HG02798 (cell line): Measurements from ENCODE around the gene ARPC2.
A peak's percentile ranks its signal among the peaks of the same experiment; 100 is the strongest.

Experiments
- ATAC-seq: cut with Tn5 transposase; IDR thresholded peaks from one replicate; pipeline ENCODE4 v1.9.1; 2021; ENCODE audit warnings: mild to moderate bottlenecking; ENCODE audit not compliant: unreplicated experiment, poor library complexity

The ARPC2 gene

DNA sequence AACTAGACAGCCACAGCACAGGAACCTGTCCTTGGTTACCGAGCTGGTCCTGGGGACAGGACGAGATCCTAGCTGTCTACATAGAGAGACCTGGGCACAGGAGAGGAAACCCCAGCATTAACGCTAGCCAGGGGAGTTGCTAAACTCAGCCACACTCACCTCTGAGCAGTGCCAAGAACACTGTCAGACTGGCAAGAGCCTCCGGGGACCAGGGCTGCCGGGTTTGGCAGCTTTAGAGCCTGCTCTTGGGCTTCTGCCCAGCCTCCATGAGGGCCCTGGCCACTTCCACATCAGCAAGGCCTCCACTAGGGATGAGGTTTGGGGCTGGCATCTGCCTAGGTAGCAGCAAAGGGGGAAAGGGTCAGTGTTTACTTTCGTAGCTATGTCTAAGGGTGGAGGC lies 68.6 kb downstream of the ARPC2 start:
- ATAC-seq, result no peak

DNA sequence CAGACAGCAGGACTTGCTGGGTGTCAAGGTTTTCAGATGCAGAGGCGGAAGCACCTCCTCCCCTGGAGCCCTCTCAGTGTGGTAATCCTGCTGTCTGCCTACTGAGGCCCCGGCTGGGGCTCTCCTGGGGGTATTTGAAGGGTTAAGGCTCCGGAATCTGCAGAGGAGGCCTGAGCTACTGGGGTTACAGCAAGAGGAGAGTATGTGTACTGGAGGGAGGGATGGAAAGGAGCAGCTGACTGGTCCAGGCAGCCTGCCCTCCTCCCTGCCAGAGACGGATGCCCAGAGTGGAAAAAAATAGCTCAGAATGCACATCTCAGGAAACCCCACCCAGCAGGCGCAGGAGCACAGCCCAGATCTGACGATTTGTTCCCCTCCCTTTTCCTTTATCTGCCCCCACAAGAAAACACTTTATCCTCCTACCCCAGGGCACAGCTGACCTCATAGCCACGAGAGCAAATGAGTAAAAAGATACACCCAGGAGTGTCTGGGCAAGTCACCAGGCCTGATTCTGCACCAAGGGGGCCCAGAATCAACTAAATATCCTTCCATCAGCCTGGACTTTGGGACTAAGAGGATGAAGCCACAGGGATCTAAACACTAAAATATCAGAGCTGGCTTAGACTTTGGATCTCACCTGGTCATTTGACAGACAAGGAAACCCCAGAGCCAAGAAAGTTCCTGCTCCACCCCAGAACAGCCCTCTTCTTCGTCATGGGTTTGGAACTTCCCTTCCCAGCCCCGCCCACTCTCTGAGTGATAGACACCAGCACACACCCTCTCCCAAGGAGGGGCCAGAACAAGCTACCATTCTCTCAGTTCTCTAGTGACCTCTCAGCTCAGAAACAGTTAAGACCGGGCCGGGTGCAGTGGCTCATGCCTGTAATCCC lies 69.8 kb downstream of the ARPC2 start:
- ATAC-seq, result peak; percentile 66

DNA sequence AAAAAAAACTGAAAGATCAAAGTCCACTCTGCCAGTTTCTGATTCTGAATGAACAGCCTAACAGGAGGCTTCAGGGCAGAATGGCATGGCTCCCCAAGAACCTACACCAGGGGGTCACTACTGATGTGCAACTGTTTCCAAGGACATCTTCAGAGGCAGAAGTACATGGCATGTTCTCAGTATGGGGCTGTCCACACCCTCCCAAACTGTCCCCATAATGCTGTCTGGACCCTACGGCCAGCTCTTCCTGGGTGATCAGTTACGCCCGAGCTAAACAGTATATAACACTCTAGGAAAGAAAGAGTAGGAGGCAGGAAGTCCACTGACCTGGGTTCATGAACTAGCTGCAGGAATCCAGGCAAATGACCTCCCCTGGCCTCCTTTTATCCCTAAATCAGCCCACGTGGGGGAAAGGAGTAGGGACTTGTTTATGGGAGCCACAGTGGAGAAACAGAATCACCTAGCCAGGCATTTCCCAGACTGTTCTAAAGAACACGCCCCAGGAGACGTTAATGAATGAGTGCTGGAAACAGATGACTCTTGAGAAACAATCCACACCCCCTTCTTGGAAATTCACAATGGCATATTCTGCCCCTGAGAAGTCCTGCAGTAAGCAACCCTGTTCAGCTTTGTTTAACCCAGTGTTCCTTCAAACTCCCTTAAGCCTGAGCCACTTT lies 72.8 kb downstream of the ARPC2 start:
- ATAC-seq, result no peak

DNA sequence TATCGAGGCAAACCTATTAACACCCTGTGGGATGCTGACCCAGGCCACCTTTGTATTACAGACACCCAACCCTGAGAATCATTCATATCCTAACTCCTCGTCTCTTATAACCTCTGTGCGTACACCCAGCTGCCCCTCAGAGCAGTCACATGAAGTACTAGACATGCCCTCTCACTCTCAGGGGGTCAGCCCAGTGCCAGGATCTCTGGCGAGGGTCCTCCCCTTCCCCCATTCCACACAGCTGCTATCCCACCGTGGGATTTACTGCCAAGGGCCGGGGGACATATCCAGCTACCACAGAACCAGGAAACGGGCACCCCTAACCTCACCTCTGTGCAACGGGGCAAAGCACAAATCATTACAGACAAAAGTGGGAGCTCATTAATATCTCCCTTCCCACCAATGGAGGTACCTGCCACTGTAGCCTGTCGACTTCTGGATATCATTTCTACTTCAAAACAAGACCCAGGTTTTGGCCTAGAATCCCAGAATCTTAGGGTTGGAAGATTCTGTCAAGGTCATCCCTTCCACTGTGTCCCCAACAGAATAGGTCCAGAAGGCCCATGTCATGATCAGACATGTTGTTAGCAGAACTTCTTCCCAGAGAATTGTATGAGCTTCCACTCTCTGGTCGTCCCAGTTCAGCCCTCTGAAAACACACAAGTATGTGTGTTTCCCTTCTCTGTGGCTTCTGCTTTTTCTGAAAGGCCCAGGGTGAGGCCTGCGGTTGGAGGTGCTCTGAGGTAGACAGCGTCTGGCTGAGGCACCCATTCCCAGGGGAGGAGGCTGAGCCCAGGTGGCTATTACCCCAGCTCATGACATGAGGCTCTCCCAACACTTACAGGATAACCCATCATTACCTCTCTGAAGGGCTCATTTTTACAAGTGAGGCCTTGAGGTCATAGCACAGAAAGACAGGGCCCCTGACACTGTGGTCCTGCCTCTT lies 73.6 kb downstream of the ARPC2 start:
- ATAC-seq, result peak; percentile 61

DNA sequence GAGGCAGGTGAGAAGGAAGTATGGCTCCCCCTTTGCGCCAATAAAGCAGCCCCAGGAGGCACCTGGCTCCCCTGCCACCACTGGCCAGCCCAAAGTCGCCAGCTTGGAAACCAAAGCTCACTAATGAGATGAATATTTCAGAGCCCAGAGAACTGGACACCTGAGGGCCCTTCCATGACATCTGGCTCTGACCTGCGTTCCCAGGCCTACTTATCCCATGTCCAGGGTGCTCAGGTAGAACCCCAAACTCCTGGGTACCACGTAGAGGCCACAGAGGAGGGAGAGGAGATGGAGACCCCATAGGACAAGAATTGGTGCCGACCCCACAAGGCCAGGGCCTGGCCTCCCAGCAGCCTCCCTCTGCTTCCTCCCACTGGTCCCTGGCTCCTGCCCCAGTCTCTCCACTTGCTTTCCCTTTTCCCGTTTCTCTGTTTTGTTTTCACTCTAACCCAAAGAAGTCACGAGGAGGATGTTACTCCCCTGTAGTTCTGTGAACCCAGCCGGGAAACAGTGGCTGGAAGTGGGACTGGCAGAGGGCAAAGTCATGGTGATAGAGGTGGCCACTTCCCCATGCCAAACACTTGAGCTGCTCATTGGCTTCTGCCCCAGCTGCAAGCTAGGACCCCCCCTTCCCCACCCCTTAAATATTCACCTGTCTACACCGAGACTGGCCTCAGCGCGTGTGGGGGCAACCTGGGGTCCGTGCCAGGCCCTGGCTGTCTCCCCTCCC lies 74.5 kb downstream of the ARPC2 start:
- no peak for ATAC-seq

DNA sequence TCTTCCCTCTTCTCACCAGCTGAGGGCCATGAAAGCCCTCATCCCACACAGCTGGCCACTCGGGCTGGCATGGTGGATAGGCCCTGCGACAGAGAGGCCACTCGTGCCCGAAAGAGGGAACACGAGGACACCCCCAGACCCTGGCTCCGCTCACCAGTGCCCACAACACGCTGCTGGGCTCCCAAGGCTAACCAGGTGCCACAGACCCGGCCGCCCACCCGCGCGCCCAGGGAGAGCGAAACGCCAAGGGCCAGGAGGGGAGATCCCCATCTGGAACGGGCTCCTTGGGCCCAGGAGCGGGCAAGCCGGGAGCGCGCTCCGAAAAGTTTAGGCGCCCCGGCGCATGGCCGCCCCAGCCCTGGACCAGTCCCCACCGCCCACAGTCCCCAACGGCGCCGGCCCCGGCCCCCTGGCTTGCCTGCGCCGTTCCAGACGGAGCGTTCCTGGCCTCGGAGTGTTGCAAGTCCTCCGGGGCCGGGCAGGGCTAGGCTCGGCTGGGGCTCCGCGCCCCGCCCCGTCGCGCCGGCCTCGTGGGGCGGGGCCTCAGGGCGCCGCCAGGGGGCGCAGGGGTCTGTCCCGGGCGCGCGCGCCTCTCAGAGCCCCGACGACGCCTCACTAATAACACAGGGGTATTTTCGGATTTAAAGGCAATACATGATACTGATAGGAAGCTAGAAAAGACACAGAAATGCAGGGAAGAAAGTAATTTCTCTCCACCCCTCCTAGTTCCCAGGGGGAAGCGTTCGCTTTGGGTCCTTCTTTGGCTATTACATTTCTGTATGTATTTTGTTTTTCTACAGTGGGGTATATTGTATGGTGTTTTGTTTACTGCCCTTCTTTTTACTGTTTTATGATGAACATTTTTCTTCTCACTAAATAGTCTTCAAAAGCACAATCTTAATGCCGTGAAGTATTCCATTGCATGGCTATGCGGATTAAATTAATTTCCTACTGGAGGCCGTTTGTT lies 75.3 kb downstream of the ARPC2 start, which contains the start of gene TMBIM1:
TSS of gene TMBIM1 (minus strand) at position 456 of the 967 bp plus-strand sequence. CDS start 10,362 bp downstream, outside the sequence.
- peak; percentile 80 for ATAC-seq

DNA sequence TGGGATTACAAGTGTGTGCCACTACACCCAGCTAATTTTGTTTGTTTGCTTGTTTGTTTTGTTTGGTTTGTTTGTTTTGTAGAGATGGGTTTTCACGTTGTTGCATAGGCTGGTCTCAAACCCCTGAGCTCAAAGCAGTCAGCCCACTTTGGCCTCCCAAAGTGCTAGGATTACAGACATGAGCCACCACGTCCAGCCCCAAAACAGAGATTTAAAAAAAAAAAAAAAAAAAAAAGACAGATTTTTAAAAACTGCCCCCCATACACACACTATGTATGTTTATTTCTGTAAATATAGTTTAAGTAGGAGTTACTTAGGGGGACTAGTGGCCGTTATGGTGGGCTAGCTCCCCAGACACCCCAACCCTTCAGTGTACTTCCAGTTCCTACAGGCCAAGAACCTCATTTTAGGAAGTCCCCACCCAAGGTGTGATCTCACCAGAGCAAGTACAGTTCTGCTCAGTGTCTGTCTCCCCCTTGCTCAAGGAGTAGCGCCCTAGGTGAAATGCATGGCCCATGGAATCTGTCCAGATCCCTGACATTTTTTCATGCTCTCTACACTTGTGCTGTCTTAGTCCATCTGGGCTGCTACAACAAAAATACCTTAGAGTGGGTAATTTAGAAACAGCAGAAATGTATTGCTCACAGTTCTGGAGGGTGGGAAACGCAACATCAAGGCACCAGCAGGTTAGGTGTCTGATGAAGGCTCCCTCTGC lies 76.9 kb downstream of the ARPC2 start:
- ATAC-seq, result no peak

DNA sequence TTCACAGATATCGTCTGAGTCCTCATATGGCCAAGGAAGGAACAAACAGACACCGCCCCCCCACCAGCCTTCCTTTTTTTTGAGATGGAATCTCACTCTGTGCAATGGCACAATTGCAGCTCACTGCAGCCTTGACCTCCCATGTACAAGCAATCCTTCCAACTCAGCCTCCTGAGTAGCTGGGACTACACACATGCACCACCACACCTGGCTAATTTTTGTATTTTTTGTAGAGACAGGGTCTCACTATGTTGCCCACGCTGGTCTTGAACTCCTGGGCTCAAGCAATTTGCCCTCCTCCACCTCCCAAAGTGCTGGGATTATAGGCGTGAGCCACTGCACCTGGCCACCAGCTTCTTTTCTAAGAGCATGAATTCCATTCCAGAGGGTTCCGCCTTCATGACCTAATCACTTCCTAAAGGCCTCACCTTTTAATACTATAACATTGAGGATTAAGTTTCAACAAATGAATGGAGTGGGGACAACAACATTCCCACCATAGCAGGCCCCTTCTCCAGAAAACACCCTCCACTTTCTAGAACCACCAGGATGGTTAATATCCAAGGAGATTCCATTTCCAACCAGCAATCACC lies 77.5 kb downstream of the ARPC2 start:
- ATAC-seq, result no peak

DNA sequence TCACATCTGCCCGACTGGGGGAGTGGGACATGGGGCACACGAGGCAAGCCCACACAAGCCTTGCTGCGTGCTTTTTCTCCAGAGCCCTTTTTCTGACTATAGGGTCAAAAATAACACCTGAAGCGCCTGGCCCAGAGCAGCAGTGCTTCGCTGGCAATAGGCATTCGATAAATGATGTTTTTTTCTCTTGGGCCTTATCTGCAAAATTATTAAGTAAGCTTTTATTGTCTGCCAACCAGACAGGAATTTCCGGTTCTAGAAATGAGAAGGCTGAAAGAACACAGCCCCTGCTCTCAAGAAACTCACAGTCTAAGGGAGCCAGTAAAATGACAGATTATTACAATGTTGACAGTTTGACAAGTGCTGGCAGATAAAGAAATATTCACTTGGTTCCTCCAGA lies 78.0 kb downstream of the ARPC2 start:
- no peak for ATAC-seq

DNA sequence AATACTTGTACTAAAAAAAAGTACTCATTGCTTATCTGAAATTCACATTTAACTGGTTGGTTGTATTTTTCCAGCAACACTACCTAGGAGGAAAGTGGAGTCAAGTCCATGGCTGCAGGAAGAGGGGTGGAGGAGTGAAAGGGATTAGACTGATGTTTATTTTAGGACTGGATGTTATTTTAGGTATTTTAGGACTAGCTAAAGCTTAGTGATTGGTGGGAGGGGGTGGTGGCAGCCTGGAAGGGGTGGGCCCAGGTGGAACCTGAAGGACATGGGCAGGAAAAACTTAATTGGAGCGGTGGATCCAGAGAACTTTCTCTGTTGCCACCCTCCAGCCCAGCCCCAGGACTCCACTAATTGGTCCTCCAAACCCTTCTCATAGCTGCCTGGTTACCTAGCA lies 79.2 kb downstream of the ARPC2 start:
- ATAC-seq, result no peak

DNA sequence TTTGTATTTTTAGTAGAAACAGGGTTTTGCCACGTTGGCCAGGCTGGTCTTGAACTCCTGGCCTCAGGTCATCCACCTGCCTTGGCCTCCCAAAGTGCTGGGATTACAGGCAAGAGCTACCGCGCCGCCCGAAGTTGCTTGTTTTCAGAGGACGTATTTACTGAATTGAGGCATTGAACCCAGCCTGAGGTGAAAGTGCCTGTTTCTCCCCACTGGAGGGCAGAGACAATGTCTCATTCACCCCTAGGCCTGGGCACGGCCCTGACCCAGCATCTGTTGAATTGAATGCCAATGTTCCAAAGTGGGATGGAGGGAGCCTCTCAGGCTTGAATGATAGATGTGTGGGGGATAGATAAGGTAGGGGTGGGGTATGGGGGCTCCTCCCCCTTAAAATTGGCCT lies 79.9 kb downstream of the ARPC2 start:
- ATAC-seq, result no peak

DNA sequence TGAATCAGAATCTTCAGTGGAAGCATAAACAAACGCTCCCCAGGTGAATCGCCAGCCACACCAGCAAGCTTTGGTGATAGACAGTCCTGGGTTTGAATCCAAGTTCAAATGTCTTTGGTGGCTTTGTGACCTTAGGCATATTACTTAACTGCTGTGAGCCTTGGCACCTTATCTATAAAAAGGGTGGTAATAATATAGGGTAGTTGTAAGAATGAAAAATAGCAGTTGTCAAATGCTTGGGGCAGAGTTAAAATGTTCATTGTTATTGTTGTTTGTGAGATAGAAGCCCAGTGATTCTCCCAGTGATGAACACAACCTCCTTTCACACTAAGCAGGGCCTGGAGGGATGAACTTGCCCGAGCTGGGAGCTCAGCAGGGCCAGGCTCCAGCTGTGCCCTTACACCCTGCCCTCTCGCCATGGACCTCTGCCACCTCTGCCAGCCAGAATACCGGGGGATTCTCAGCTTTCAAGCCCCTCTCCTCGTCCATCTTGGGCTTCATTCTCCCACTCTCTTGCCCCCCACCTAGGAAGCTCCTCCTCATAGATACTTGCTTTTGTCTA lies 81.4 kb downstream of the ARPC2 start:
- ATAC-seq, result no peak

DNA sequence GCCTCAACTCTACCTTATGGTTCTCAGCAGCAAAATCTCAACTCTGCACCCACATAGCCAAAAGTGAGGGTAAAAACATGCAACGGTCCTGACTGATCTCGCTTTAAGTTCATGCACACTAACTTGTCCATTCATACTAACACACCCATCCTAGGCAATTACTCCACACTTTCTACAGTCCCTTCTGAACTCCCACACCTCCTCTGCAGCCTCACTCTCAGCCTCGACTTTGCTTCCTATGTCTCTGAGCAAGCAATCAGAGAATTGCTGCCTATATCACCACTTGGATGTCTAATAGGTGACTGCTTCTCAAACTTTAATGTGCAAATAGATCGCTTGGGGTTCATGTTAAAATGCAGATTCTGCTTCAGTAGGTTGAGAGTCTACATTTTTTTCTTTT lies 83.2 kb downstream of the ARPC2 start:
- no peak for ATAC-seq

DNA sequence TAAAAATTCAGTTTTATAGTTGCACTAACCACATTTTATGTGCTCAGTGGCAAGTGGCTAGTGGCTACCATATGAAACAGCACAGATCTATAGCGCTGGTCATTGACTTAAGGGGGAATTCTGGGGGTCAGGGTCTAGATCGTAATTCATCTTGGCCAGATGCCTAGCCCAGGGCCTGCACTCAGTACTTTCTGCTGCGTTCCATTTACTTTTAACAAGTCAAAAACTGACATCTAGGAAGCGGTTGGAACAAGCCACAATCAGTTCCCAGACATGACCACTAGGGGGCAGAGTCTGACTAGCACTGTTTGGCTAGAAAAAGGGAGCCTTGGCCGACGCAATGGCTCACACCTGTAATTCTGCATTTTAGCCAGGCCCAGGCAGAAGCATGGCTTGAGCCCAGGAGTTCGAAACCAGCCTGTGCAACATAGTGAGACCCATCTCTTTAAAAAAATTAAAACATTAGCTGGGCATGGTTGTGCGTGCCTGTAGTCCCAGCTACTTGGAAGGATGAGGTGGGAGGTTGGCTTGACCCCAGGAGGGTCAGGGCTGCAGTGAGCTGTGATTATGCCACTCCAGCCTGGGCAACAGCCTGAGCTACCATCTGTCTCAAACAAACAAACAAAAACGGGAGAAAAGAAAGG lies 84.3 kb downstream of the ARPC2 start:
- peak; percentile 81 for ATAC-seq
